ENCODE results near the gene LIPC.

LIPC gene

GRCh38 chr15:58431221-58432149, at the start of gene LIPC:
Gene LIPC, plus strand, starts transcription at chr15:58431991. Its CDS starts 42 bp downstream, at chr15:58432033.
- Histone ChIP-seq H3K9ac (ENCODE audit: low read length) (no peak within 1 kb of the TSS), H3K4me3 (ENCODE audit: low read length) (no peak within 1 kb of the TSS), H3K36me3 (ENCODE audit: control insufficient read depth, low read depth, low read length) (no peaks in the 10 kb centered on the region), H3K4me1 (ENCODE audit: control insufficient read depth, low read depth, low read length) (peaks cover 10% of the 10 kb centered on the region), H3K27me3 (ENCODE audit: control insufficient read depth, insufficient read depth, low read length) (no peaks in the 10 kb centered on the region), H3K27ac (ENCODE audit: low read length) (no peak within 1 kb of the TSS), H3K9me3 (ENCODE audit: control insufficient read depth, low read depth, low read length) (no peaks in the 10 kb centered on the region)

GRCh38 chr15:58383876-58384275, 47.9 kb upstream of the LIPC start:
- Histone ChIP-seq H3K9ac (ENCODE audit: low read length) (no peak overlapping the region), H3K9me3 (ENCODE audit: control insufficient read depth, low read depth, low read length) (no peaks in the 10 kb centered on the region), H3K27ac (ENCODE audit: low read length) (no peak overlapping the region), H3K36me3 (ENCODE audit: control insufficient read depth, low read depth, low read length) (no peaks in the 10 kb centered on the region), H3K27me3 (ENCODE audit: control insufficient read depth, insufficient read depth, low read length) (no peaks in the 10 kb centered on the region), H3K4me3 (ENCODE audit: low read length) (no peak overlapping the region), H3K4me1 (ENCODE audit: control insufficient read depth, low read depth, low read length) (peaks cover 11% of the 10 kb centered on the region)

GRCh38 chr15:58384667-58385066, 47.1 kb upstream of the LIPC start:
- no peaks in the 10 kb centered on the region for H3K27me3 ChIP-seq (ENCODE audit: control insufficient read depth, insufficient read depth, low read length)
- H3K9ac ChIP-seq (ENCODE audit: low read length): no peak overlapping the region
- no peak overlapping the region for H3K4me3 ChIP-seq (ENCODE audit: low read length)
- H3K9me3 ChIP-seq (ENCODE audit: control insufficient read depth, low read depth, low read length): no peaks in the 10 kb centered on the region
- H3K27ac ChIP-seq (ENCODE audit: low read length): no peak overlapping the region
- no peaks in the 10 kb centered on the region for H3K36me3 ChIP-seq (ENCODE audit: control insufficient read depth, low read depth, low read length)
- H3K4me1 ChIP-seq (ENCODE audit: control insufficient read depth, low read depth, low read length): peaks cover 11% of the 10 kb centered on the region

DNA sequence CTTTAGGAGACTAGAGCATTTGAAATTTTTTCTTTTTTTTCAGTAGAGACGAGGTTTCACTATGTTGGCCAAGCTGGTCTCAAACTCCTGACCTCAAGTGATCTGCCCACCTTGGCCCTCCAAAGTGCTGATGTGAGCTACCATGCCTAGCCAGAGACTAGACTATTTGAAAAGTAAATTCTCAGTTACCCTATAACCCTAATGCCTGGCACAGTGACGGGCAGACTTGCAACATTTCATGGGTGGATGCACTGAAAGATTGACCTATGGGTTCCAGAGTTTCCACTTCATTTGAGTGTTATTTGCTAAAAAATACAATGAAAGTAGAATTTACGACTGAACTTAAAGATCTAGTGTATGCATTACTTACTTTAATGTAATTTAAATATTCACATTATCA, 45.7 kb upstream of the LIPC start:
- peaks cover 11% of the 10 kb centered on the region for H3K4me1 ChIP-seq (ENCODE audit: control insufficient read depth, low read depth, low read length)
- H3K9me3 ChIP-seq (ENCODE audit: control insufficient read depth, low read depth, low read length): no peaks in the 10 kb centered on the region
- no peaks in the 10 kb centered on the region for H3K27me3 ChIP-seq (ENCODE audit: control insufficient read depth, insufficient read depth, low read length)
- no peaks in the 10 kb centered on the region for H3K36me3 ChIP-seq (ENCODE audit: control insufficient read depth, low read depth, low read length)
- H3K27ac ChIP-seq (ENCODE audit: low read length): no peak overlapping the region
- no peak overlapping the region for H3K9ac ChIP-seq (ENCODE audit: low read length)
- no peak overlapping the region for H3K4me3 ChIP-seq (ENCODE audit: low read length)

DNA sequence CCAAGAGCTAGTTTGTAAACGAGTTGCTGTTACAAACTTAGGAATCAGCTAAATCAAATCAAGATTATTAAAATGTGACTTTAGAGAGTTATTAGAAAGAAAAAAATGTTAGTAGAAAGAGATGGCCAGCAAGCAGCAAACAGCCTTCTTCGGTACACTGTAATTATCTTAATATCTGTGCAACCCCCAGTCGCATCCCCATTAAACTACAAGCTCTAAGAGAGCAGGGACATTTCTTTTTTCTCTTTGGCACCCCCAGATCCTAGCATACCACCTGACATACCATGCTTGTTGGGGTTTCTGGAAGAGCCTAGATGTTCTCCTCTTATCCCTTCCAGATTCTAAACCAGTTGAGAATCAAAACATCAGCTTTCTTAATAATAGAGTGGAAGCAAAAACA, 45.1 kb upstream of the LIPC start:
- H3K27me3 ChIP-seq (ENCODE audit: control insufficient read depth, insufficient read depth, low read length): no peaks in the 10 kb centered on the region
- H3K9me3 ChIP-seq (ENCODE audit: control insufficient read depth, low read depth, low read length): no peaks in the 10 kb centered on the region
- no peak overlapping the region for H3K9ac ChIP-seq (ENCODE audit: low read length)
- H3K36me3 ChIP-seq (ENCODE audit: control insufficient read depth, low read depth, low read length): no peaks in the 10 kb centered on the region
- H3K4me3 ChIP-seq (ENCODE audit: low read length): no peak overlapping the region
- H3K27ac ChIP-seq (ENCODE audit: low read length): no peak overlapping the region
- H3K4me1 ChIP-seq (ENCODE audit: control insufficient read depth, low read depth, low read length): peaks cover 11% of the 10 kb centered on the region

GRCh38 chr15:58387130-58387529, 44.7 kb upstream of the LIPC start:
- H3K9ac ChIP-seq (ENCODE audit: low read length): no peak overlapping the region

GRCh38 chr15:58388211-58388610, 43.6 kb upstream of the LIPC start:
- H3K9ac ChIP-seq (ENCODE audit: low read length): no peak overlapping the region
- H3K27me3 ChIP-seq (ENCODE audit: control insufficient read depth, insufficient read depth, low read length): no peaks in the 10 kb centered on the region
- H3K4me1 ChIP-seq (ENCODE audit: control insufficient read depth, low read depth, low read length): peaks cover 13% of the 10 kb centered on the region
- no peak overlapping the region for H3K27ac ChIP-seq (ENCODE audit: low read length)
- no peaks in the 10 kb centered on the region for H3K36me3 ChIP-seq (ENCODE audit: control insufficient read depth, low read depth, low read length)
- no peak overlapping the region for H3K4me3 ChIP-seq (ENCODE audit: low read length)
- no peaks in the 10 kb centered on the region for H3K9me3 ChIP-seq (ENCODE audit: control insufficient read depth, low read depth, low read length)

More at GRCh38 chr15:58387130-58387529, 44.7 kb upstream of the LIPC start:
- H3K27ac ChIP-seq (ENCODE audit: low read length): no peak overlapping the region
- H3K9me3 ChIP-seq (ENCODE audit: control insufficient read depth, low read depth, low read length): no peaks in the 10 kb centered on the region
- H3K36me3 ChIP-seq (ENCODE audit: control insufficient read depth, low read depth, low read length): no peaks in the 10 kb centered on the region
- no peaks in the 10 kb centered on the region for H3K27me3 ChIP-seq (ENCODE audit: control insufficient read depth, insufficient read depth, low read length)
- H3K4me3 ChIP-seq (ENCODE audit: low read length): no peak overlapping the region
- peaks cover 11% of the 10 kb centered on the region for H3K4me1 ChIP-seq (ENCODE audit: control insufficient read depth, low read depth, low read length)

DNA sequence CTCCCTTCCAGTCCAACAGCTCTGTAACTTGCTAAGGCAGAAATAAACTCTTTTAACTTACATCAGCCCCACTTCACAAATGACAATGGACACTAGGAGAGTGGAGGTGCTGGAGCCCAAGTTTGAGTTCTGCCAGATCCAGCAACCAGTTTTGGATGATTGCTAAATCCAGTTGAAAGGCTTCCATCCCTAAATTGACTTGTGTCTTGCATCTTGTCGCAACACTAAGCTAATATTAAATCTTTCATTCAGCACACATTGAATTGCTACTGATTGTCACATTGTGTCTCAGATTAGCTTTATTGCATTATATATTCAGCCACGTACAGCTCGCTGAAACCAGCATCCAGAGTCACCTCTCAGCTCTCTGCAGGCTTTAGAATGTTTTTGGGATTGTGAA, 41.7 kb upstream of the LIPC start:
- no peak overlapping the region for H3K27ac ChIP-seq (ENCODE audit: low read length)
- H3K9ac ChIP-seq (ENCODE audit: low read length): no peak overlapping the region
- H3K36me3 ChIP-seq (ENCODE audit: control insufficient read depth, low read depth, low read length): no peaks in the 10 kb centered on the region
- no peak overlapping the region for H3K4me3 ChIP-seq (ENCODE audit: low read length)
- H3K4me1 ChIP-seq (ENCODE audit: control insufficient read depth, low read depth, low read length): peaks cover 4% of the 10 kb centered on the region
- no peaks in the 10 kb centered on the region for H3K9me3 ChIP-seq (ENCODE audit: control insufficient read depth, low read depth, low read length)
- no peaks in the 10 kb centered on the region for H3K27me3 ChIP-seq (ENCODE audit: control insufficient read depth, insufficient read depth, low read length)

- no peaks in the 10 kb centered on the region for H3K36me3 ChIP-seq (ENCODE audit: control insufficient read depth, low read depth, low read length)
- H3K27ac ChIP-seq (ENCODE audit: low read length): no peak overlapping the region
- H3K4me3 ChIP-seq (ENCODE audit: low read length): no peak overlapping the region
- no peaks in the 10 kb centered on the region for H3K27me3 ChIP-seq (ENCODE audit: control insufficient read depth, insufficient read depth, low read length)
- no peak overlapping the region for H3K9ac ChIP-seq (ENCODE audit: low read length)
- peaks cover 4% of the 10 kb centered on the region for H3K4me1 ChIP-seq (ENCODE audit: control insufficient read depth, low read depth, low read length)
- no peaks in the 10 kb centered on the region for H3K9me3 ChIP-seq (ENCODE audit: control insufficient read depth, low read depth, low read length)
These were observed 41.1 kb upstream of the LIPC start for GRCh38 chr15:58390655-58391054.

GRCh38 chr15:58391088-58391487, 40.7 kb upstream of the LIPC start:
- Histone ChIP-seq H3K36me3 (ENCODE audit: control insufficient read depth, low read depth, low read length) (no peaks in the 10 kb centered on the region), H3K27ac (ENCODE audit: low read length) (no peak overlapping the region), H3K9ac (ENCODE audit: low read length) (no peak overlapping the region)

DNA sequence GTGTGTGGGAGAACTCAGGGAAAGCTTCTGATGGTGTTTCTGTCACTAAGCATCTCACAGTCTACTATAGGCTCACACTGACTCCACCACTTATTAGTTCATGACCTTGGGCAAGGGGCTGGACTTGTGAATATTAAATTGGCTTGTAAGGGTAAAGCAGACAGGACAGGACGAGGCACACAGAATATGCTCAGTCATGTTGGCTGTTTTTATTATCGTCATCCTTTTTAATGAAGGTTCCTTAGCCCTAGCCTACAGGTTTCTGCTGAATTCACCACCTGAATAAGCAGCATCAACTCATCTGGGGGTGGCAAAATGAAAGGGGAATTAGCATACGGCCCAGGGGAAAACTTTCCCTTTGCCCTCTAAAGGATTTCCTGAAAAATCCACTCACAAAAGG, 39.6 kb upstream of the LIPC start:
- H3K9me3 ChIP-seq (ENCODE audit: control insufficient read depth, low read depth, low read length): no peaks in the 10 kb centered on the region
- H3K27ac ChIP-seq (ENCODE audit: low read length): no peak overlapping the region
- H3K36me3 ChIP-seq (ENCODE audit: control insufficient read depth, low read depth, low read length): no peaks in the 10 kb centered on the region
- H3K4me3 ChIP-seq (ENCODE audit: low read length): no peak overlapping the region
- no peaks in the 10 kb centered on the region for H3K27me3 ChIP-seq (ENCODE audit: control insufficient read depth, insufficient read depth, low read length)
- H3K9ac ChIP-seq (ENCODE audit: low read length): no peak overlapping the region
- peaks cover 4% of the 10 kb centered on the region for H3K4me1 ChIP-seq (ENCODE audit: control insufficient read depth, low read depth, low read length)

More at GRCh38 chr15:58391088-58391487, 40.7 kb upstream of the LIPC start:
- peaks cover 4% of the 10 kb centered on the region for H3K4me1 ChIP-seq (ENCODE audit: control insufficient read depth, low read depth, low read length)
- H3K9me3 ChIP-seq (ENCODE audit: control insufficient read depth, low read depth, low read length): no peaks in the 10 kb centered on the region
- H3K27me3 ChIP-seq (ENCODE audit: control insufficient read depth, insufficient read depth, low read length): no peaks in the 10 kb centered on the region
- H3K4me3 ChIP-seq (ENCODE audit: low read length): no peak overlapping the region

GRCh38 chr15:58392611-58393161, 39.1 kb upstream of the LIPC start:
- Histone ChIP-seq H3K9ac (ENCODE audit: low read length) (no peak overlapping the region), H3K36me3 (ENCODE audit: control insufficient read depth, low read depth, low read length) (no peaks in the 10 kb centered on the region), H3K4me1 (ENCODE audit: control insufficient read depth, low read depth, low read length) (peaks cover 4% of the 10 kb centered on the region), H3K4me3 (ENCODE audit: low read length) (no peak overlapping the region), H3K27ac (ENCODE audit: low read length) (no peak overlapping the region), H3K27me3 (ENCODE audit: control insufficient read depth, insufficient read depth, low read length) (no peaks in the 10 kb centered on the region), H3K9me3 (ENCODE audit: control insufficient read depth, low read depth, low read length) (no peaks in the 10 kb centered on the region)

All from iPS-18a (cell line).